GM10847 (cell line): ENCODE results near the gene FBXL7.

Experiments used
- POLR2A ChIP-seq: IDR thresholded peaks from 2 replicates; pipeline ENCODE4 v1.6.1; 2011; ENCODE audit not compliant: insufficient read length; ENCODE audit errors: extremely low read depth

FBXL7 gene

DNA sequence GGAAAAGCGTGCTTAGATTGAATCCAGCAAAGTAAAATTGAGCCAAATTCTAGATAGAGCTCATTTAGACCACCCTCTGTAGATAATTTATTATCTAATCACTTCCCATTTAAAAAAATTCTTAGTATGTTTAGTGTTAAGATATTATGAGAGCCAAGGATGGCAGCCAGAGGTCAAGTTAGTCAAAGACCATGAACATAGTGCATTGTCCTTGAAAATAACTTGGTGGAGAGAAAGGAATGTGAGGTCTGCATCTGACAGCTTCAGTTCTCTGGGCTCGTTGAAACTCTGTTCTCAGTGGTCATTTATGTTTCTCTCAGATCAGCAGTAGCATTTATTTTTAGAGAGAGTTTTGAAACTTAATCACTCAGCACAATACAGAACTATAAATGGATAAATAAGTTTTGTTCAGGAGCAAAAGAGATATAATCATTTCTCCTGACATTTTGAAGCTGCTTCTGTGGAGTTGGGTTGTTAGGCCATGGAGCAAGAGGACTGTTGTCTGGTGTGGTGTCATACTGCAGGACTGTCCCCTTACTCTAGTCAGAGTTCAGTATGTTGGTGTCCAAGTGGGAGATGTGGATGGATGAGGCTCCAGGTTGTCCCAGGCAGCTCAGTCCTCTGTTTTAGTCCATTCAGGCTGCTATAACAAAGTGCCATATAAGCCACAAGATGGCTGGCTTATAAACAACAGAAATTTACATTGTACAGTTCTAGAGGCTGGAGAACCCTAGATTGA, 337.7 kb downstream of the FBXL7 start:
- TF ChIP-seq POLR2A = no peak

GRCh38 chr5:15844253-15844652, 344.3 kb downstream of the FBXL7 start:
- no peak for TF ChIP-seq POLR2A

DNA sequence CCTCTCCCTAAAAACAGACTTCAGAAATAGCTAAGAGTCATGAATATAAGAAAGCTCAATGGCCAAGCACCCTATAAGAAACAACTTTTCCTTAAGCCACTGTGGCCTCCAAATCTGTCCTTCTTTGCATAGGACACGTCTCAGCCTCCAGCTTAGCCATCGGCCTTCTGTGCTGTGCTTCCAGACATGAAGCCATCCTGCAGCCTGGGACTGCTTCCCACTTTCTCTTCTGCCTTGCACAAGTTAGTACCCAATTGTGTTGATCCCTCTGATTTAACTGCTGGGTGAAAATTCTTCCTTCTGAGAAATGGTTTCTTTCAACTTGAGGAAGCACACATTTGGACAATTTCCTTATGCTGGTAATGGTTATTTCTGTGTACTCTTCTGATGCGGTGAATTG, 344.9 kb downstream of the FBXL7 start:
- TF ChIP-seq POLR2A = no peak

- TF ChIP-seq POLR2A = no peak
These were observed 350.6 kb downstream of the FBXL7 start for GRCh38 chr5:15850536-15850935.

GRCh38 chr5:15850939-15851341, 351.0 kb downstream of the FBXL7 start:
- TF ChIP-seq POLR2A = no peak

DNA sequence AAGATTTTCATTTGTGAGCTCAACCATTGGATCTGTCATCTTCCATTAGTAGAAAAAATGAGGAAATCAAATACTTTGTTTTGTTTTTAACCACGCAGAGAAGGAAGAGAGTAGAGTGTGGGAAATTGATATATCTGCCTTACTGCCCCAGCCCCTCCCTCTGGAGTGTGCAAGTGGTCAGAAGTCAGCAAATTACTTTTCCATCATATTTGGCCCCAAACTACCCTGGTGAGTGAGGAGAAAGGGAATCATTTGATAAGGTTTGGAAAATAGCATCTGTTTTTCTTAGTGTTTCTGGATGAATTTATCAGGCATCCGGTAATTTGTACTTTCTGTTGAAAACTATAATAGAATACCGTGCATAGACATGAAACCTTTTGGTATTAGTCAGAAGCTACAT, 352.2 kb downstream of the FBXL7 start:
- no peak for TF ChIP-seq POLR2A

DNA sequence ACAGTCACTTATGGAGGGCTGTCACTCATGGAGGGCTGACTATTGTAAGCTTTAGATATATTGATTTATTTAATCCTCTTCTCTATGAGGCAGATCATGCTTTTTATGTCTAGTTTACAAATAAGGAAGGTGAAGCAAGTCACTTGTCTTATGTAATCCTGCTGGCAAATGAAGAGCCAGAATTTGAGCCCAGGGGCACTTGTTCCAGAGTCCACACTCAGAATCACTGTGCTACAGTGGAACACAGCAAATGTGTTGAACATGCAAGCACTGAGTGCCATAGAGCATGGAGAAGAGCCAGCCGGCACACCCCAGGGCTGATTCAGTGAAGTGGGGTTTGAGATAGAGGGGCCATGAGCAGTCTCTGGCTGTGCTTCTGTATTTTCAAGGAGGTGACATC, 353.0 kb downstream of the FBXL7 start:
- no peak for TF ChIP-seq POLR2A

GRCh38 chr5:15858326-15858725, 358.3 kb downstream of the FBXL7 start:
- TF ChIP-seq POLR2A = no peak

DNA sequence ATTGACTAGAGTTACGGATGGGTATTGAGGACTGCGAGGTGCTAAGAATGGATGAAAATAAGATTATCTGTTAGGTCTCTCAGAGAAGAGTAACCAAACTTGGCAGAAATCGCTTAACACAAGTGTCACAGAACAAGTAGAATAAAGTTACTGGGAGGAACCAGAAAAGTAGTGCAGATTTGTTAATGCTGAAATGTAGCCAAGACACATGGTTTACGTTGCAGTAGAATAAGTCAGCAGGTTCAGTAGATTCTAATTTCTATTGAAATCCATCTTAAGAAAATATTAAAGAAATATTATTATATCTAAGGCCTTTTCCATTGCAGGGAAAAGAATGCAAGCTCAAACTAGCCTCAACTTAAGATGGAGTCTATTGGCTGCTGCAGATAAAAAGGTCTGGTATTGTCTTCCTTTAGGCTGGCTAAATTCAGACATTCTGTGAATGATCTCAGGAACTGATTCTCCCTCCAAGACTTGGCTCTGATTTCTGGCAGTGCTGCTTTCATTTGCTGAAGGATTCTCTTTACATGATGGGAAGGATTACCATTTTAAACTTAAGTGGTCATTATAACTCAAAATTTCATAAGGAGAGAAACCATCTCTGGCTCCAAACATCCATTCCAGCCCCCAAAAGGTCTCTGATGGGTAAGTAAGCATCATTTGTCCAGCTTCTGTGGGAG, 364.7 kb downstream of the FBXL7 start:
- no peak for TF ChIP-seq POLR2A

- no peak for TF ChIP-seq POLR2A
These were observed 377.9 kb downstream of the FBXL7 start for GRCh38 chr5:15877914-15878313.

DNA sequence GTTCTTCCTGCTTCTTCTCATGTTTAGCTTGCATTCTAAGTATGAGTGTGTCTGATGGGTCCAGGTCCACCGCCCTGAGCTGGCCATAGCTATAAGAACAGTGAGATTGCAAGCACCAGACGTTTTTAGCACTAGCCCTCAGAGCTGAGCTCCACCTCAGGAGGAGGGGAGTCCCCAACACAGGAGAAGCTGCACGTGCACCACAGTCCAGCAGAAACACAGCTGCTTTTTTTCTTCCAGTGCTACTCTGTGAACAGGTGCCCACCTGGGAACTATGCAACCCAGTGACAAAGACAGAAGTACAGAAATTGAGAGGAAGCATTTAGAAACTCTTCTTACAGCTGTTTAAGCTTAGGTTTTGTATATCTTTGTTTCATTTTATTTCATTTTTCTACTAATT, 380.2 kb downstream of the FBXL7 start:
- TF ChIP-seq POLR2A = no peak

DNA sequence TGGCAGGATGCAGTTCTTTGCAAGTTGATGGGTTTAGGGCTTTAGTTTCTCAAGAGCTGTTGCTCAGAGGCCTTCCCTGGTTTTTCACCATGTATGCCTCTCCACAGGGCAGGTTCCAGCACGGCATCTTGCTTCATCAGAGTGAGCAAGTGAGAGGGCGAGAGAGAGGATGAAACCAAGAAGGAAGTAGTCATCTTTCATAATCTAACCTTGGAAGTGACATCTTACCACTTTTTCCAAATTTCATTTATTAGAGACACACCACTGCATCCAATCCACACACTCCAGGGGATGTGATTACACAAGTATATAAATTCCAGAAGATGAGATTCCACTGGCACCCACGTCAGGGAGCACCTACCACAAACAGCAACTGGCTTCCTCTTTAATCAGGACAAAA, 385.2 kb downstream of the FBXL7 start:
- TF ChIP-seq POLR2A = no peak

GRCh38 chr5:15886156-15886555, 386.2 kb downstream of the FBXL7 start:
- TF ChIP-seq POLR2A = no peak

GRCh38 chr5:15887093-15887492, 387.1 kb downstream of the FBXL7 start:
- TF ChIP-seq POLR2A = no peak

DNA sequence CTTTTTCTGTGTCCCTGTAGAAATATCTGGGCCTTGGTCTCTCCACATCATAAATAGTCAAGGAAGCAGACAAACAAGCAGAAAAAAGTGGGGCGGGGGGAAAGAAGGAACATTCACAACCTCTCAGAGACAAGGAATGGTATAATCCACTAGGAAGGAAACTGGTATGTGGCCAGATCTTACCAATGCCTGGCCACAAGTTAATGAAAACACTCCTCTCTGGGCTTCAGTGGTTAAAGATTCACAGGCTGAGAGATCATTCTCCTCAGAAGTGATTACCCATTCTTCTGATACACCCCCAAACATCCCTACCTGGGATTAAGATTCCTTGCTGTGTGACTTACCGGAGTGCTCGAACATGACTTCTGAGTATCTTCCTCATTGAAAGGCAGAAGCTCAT, 389.0 kb downstream of the FBXL7 start:
- TF ChIP-seq POLR2A = no peak

DNA sequence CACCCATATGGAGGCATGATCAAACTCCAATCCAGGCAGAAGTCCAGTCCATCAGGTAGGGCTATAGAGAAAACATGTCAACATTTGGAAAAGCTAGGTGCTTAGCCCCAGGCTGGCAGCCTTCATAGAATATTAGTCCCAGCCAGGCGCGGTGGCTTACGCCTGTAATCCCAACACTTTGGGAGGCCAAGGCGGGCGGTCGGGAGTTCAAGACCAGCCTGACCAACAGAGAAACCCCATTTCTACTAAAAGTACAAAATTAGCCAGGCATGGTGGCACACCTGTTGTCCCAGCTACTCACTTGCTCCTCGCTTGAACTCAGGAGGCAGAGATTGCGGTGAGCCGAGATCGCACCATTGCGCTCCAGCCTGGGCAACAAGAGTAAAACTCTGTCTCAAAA, 393.9 kb downstream of the FBXL7 start:
- TF ChIP-seq POLR2A = no peak

DNA sequence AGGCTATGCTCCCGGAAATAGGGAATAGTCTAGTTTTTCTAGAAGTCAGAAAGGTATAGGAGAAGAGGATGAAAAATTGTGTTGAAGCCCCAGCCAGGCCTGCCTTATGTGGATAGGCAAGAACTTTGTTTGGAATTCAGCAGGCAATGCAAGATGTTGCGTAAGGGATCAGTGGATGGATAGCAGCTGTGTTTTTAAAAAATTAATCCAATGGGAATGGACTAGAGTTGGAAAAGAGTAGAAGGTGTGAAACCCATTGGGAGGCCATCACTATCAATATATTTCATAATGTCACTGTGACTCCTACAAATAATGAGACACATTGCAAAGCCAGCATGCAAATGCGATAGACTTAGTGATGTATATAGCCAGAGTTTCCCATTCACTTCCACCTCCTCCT, 397.7 kb downstream of the FBXL7 start:
- no peak for TF ChIP-seq POLR2A
